ENCODE measurements around the gene MEF2D.

MEF2D gene

GRCh38 chr1:156486421-156487344 lies 13.9 kb downstream of the MEF2D start:
- DNase-seq = no peak

GRCh38 chr1:156485984-156486383 lies 14.6 kb downstream of the MEF2D start:
- DNase-seq = no peak

- no peak for DNase-seq
Observed at GRCh38 chr1:156484480-156485058, 16.0 kb downstream of the MEF2D start.

GRCh38 chr1:156483397-156483796 lies 17.2 kb downstream of the MEF2D start:
- no peak for DNase-seq

GRCh38 chr1:156482276-156482675 lies 18.3 kb downstream of the MEF2D start:
- no peak for DNase-seq

- DNase-seq = no peak
Observed at GRCh38 chr1:156481527-156481926, 19.0 kb downstream of the MEF2D start.

GRCh38 chr1:156480411-156481192 lies 20.0 kb downstream of the MEF2D start:
- DNase-seq = peak; percentile 86

GRCh38 chr1:156480016-156480370 lies 20.6 kb downstream of the MEF2D start:
- no peak for DNase-seq

- no peak for DNase-seq
Observed at GRCh38 chr1:156479093-156480015, 21.2 kb downstream of the MEF2D start.

GRCh38 chr1:156478250-156478627 lies 22.3 kb downstream of the MEF2D start:
- DNase-seq = no peak

- no peak for DNase-seq
Observed at GRCh38 chr1:156477526-156478249, 22.9 kb downstream of the MEF2D start.

- peak; percentile 79 for DNase-seq
Observed at GRCh38 chr1:156476501-156477298, 23.9 kb downstream of the MEF2D start.

- no peak for DNase-seq
Observed at GRCh38 chr1:156475568-156476500, 24.7 kb downstream of the MEF2D start.

- no peak for DNase-seq
Observed at GRCh38 chr1:156474966-156475365, 25.6 kb downstream of the MEF2D start.

GRCh38 chr1:156471496-156472490 lies 28.8 kb downstream of the MEF2D start:
- DNase-seq = no peak

- no peak for DNase-seq
Observed at GRCh38 chr1:156470473-156470872, 30.1 kb downstream of the MEF2D start.

GRCh38 chr1:156468693-156469345 lies 31.8 kb downstream of the MEF2D start:
- DNase-seq = no peak

- DNase-seq = no peak
Observed at GRCh38 chr1:156467906-156468305, 32.7 kb downstream of the MEF2D start.

Measured in stimulated activated CD8-positive, alpha-beta memory T cell treated with anti-CD3 and anti-CD28 coated beads, Interleukin-4, amount 100 ng/mL, for 48 hours (primary cell).